ENCODE measurements around the gene GJA5.

Gene GJA5

DNA sequence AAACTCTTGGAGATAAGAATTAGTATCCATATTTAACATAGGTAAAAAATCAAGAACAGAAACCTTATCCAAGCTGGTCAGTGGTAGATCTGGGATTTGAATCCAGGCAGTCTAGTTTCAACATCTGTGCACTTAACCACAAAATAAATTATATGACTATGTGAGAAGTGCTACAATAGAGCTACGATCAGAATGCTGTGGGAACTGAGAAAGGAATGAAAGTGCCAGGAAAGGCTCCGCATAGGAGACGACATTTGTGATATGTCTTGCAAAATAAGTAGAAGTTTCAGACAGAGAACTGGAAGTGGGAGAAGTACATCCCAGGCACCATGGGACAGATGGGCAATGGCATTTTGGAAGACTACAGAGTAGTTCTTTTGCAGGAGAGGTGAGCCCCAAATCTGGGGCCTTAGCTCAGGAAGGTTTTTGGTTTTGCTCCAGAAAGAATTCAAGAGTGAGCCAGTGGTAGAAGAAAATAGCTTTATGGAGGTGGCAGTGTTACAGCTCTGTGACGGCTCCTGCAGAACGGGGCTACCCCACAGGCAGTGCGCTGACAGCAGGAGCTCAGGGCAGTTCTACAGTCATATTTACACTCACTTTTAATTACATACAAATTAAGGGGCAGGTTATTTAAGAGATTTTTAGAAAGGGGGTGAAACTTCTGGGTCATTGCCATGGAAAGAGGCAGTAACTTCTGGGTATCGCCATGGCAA is 25.5 kb upstream of the GJA5 start:
- H3K4me1 Mint-ChIP-seq: peaks cover 27% of the 10 kb centered on the region

DNA sequence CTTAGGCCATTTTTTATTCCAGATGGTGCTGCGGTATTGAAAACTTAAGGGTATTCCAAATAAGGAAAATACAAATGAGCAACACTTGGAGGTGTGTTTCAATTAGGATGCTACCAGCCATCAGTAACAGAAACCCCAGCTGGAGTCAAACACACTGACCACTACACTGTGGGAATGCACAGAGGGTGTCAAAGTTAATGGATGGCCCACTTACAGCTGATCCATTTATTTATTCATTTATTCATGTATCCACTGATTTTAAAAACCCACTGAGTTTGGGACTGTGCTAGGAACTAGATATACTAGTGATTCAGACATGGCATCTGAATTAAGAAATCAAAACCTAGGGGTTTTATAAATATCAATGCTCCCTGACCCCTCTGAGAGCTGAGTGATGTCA is 24.5 kb upstream of the GJA5 start:
- H3K27me3 Mint-ChIP-seq (ENCODE audit: low read depth, poor library complexity): peaks cover 16% of the 10 kb centered on the region
- no peak overlapping the region for H3K27ac Mint-ChIP-seq
- H3K4me1 Mint-ChIP-seq: peaks cover 31% of the 10 kb centered on the region
- no peak for DNase-seq
- no peaks in the 10 kb centered on the region for H3K9me3 Mint-ChIP-seq
- H3K36me3 Mint-ChIP-seq (ENCODE audit: low read depth): no peaks in the 10 kb centered on the region
- TF ChIP-seq, protein P1, sequence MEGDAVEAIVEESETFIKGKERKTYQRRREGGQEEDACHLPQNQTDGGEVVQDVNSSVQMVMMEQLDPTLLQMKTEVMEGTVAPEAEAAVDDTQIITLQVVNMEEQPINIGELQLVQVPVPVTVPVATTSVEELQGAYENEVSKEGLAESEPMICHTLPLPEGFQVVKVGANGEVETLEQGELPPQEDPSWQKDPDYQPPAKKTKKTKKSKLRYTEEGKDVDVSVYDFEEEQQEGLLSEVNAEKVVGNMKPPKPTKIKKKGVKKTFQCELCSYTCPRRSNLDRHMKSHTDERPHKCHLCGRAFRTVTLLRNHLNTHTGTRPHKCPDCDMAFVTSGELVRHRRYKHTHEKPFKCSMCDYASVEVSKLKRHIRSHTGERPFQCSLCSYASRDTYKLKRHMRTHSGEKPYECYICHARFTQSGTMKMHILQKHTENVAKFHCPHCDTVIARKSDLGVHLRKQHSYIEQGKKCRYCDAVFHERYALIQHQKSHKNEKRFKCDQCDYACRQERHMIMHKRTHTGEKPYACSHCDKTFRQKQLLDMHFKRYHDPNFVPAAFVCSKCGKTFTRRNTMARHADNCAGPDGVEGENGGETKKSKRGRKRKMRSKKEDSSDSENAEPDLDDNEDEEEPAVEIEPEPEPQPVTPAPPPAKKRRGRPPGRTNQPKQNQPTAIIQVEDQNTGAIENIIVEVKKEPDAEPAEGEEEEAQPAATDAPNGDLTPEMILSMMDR (IDR thresholded peaks at IDR 0.05): no peak
- H3K4me3 Mint-ChIP-seq: no peak overlapping the region

More for the DNA sequence above, 25.5 kb upstream of the GJA5 start:
- no peak for DNase-seq
- Mint-ChIP-seq H3K27me3 (ENCODE audit: low read depth, poor library complexity) (peaks cover 11% of the 10 kb centered on the region), H3K36me3 (ENCODE audit: low read depth) (no peaks in the 10 kb centered on the region), H3K27ac (no peak overlapping the region), H3K4me3 (no peak overlapping the region), H3K9me3 (no peaks in the 10 kb centered on the region)
- TF ChIP-seq, protein P1 (IDR thresholded peaks at IDR 0.05): no peak

DNA sequence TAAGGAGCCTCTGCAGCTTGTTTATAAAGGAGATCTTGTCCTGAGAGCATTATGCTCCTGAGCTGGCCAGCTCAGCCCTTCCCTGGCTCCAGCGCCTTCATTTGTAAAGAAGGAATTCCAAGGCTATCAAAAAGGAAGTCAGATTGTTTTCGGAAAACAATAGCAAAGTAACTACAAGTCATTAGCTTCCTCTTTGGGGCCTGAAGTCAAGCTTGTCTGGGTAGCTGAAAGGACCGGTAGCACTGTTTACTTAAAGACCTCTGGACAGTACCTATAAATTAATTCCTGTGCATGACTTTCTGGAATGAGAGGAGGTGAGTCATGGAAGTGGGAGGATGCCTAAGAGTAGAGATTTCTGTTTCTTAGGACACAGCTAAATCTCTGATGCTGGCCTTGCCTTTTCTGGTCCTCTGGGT is 20.7 kb upstream of the GJA5 start:
- H3K4me1 Mint-ChIP-seq: peaks cover 37% of the 10 kb centered on the region
- no peak overlapping the region for H3K4me3 Mint-ChIP-seq
- DNase-seq: no peak
- no peaks in the 10 kb centered on the region for H3K9me3 Mint-ChIP-seq
- TF ChIP-seq, protein P1 (IDR thresholded peaks at IDR 0.05): no peak
- no peak overlapping the region for H3K27ac Mint-ChIP-seq
- H3K36me3 Mint-ChIP-seq (ENCODE audit: low read depth): no peaks in the 10 kb centered on the region
- H3K27me3 Mint-ChIP-seq (ENCODE audit: low read depth, poor library complexity): peaks cover 11% of the 10 kb centered on the region

DNA sequence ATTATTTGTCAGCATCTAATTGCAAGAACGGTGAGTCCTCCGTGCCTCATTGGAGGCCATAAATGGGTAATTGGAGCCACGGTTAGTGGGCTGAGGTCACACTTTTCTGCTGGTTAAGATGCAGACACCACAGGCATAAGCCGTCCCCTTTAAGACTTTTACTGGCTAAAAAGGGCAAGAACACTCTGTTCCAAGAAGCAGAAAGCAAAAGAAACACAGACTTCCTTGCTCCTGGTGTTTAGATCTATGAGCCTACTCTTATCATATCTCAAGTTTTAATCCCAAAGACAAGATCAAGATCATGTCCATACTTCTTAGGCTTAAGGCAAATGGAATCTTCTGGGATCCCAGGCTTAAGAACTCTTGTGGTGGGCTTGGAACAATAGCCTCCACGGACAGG is 17.3 kb upstream of the GJA5 start:
- Mint-ChIP-seq H3K4me1 (peaks cover 67% of the 10 kb centered on the region), H3K27me3 (ENCODE audit: low read depth, poor library complexity) (peaks cover 11% of the 10 kb centered on the region), H3K27ac (peak overlapping the region; percentile 30), H3K36me3 (ENCODE audit: low read depth) (no peaks in the 10 kb centered on the region), H3K4me3 (peak overlapping the region; percentile 41), H3K9me3 (no peaks in the 10 kb centered on the region)
- TF ChIP-seq, protein P1 (IDR thresholded peaks at IDR 0.05): no peak
- DNase-seq: no peak

DNA sequence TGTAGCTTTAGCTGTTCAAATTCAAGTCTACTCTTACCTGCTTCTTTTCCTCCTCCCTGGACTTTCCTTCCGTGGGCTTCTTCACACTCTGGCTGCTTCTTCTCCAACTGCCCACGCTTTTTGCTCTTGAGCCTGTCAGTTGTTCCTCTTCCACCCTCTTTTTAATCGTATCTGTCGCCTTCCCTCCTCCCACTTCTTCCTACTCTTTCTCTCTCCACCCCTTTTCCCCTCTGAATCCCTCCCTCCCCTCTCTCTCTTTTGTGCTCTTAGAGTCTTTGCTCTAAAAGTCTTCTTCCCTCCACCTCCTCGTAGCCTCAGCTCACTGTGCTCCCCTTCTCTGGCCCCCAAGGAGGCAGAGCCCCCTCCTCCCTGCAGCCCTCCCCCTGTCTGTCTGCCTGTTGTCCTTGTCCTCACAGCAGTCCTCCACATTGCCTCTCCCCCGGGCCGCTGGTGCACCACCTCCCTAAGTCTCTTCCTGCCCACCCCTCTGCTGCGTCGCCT is 12.9 kb upstream of the GJA5 start:
- no peaks in the 10 kb centered on the region for H3K27me3 Mint-ChIP-seq (ENCODE audit: low read depth, poor library complexity)
- peak overlapping the region; percentile 29 for H3K27ac Mint-ChIP-seq
- no peaks in the 10 kb centered on the region for H3K9me3 Mint-ChIP-seq
- H3K36me3 Mint-ChIP-seq (ENCODE audit: low read depth): no peaks in the 10 kb centered on the region
- peaks cover 82% of the 10 kb centered on the region for H3K4me1 Mint-ChIP-seq
- DNase-seq: peak; percentile 25
- peak overlapping the region; percentile 81 for H3K4me3 Mint-ChIP-seq
- TF ChIP-seq, protein P1 (IDR thresholded peaks at IDR 0.05): no peak

DNA sequence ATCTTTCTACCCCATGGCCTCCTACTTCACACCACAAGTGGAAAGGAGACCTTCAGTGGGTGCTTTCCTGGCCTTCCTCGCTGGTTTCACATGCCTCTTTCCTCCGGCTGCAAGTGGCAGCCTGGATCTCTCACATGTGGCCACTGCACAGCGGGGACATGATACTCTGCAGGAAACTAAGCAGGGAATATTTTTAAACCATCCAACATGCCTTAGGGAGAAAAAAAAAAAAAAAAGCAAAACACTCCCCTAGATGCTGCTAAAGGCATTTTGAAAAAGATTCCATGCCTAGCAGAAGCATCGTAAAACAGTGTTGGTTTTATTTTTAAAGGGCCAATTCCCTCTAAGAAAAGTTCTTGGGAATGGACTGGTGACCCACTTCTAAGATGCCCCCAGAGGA is 12.2 kb upstream of the GJA5 start:
- no peak for DNase-seq
- H3K27ac Mint-ChIP-seq: no peak overlapping the region
- TF ChIP-seq, protein P1 (IDR thresholded peaks at IDR 0.05): no peak
- peak overlapping the region; percentile 81 for H3K4me3 Mint-ChIP-seq
- no peaks in the 10 kb centered on the region for H3K9me3 Mint-ChIP-seq
- peaks cover 77% of the 10 kb centered on the region for H3K4me1 Mint-ChIP-seq
- peaks cover 4% of the 10 kb centered on the region for H3K36me3 Mint-ChIP-seq (ENCODE audit: low read depth)
- H3K27me3 Mint-ChIP-seq (ENCODE audit: low read depth, poor library complexity): no peaks in the 10 kb centered on the region

All from nephron progenitor cell (in vitro differentiated cells).